HG03108 (cell line): ENCODE results near the gene AVP.
A peak's percentile ranks its signal among the peaks of the same experiment; 100 is the strongest.
"Not testable (repeated sequence)": the region's sequence is repeated elsewhere in the genome, so short reads cannot be mapped to it uniquely, and the experiment has no call there.

ENCODE experiments used
- ATAC-seq: cut with Tn5 transposase; IDR thresholded peaks from one replicate; pipeline ENCODE4 v1.9.1; 2021; ENCODE audit warnings: moderate library complexity; ENCODE audit not compliant: unreplicated experiment

AVP gene

GRCh38 chr20:3084986-3085360 lies 449 bp upstream of the AVP start:
- no peak for ATAC-seq

GRCh38 chr20:3082955-3083952 lies 1.3 kb downstream of the AVP start:
- no peak for ATAC-seq

- ATAC-seq, result no peak
These were observed 2.1 kb downstream of the AVP start for GRCh38 chr20:3082306-3082951.

- no peak for ATAC-seq
These were observed 2.9 kb downstream of the AVP start for GRCh38 chr20:3081641-3082040.

- no peak for ATAC-seq
These were observed 3.6 kb downstream of the AVP start for GRCh38 chr20:3080939-3081388.

GRCh38 chr20:3077618-3078134 lies 6.8 kb downstream of the AVP start:
- no peak for ATAC-seq

- ATAC-seq, result not testable (repeated sequence)
These were observed 9.2 kb downstream of the AVP start for GRCh38 chr20:3075315-3075714.

GRCh38 chr20:3074812-3075211 lies 9.7 kb downstream of the AVP start:
- ATAC-seq, result no peak

- ATAC-seq, result not testable (repeated sequence)
These were observed 11.3 kb downstream of the AVP start for GRCh38 chr20:3073251-3073643.

- no peak for ATAC-seq
These were observed 11.8 kb downstream of the AVP start for GRCh38 chr20:3072530-3073250.

GRCh38 chr20:3071610-3072529 lies 12.7 kb downstream of the AVP start, which contains the start of gene OXT:
OXT (plus strand) TSS chr20:3071620; CDS start chr20:3071656, 36 bp downstream.
- no peak for ATAC-seq

GRCh38 chr20:3071266-3071609 lies 13.3 kb downstream of the AVP start:
- ATAC-seq, result no peak

- no peak for ATAC-seq
These were observed 13.8 kb downstream of the AVP start for GRCh38 chr20:3070725-3071124.

GRCh38 chr20:3068986-3069900 lies 15.3 kb downstream of the AVP start:
- no peak for ATAC-seq

GRCh38 chr20:3068075-3068474 lies 16.4 kb downstream of the AVP start:
- peak; percentile 47 for ATAC-seq

- peak; percentile 11 for ATAC-seq
These were observed 17.1 kb downstream of the AVP start for GRCh38 chr20:3067139-3068014.

GRCh38 chr20:3064119-3064518 lies 20.4 kb downstream of the AVP start:
- not testable (repeated sequence) for ATAC-seq

GRCh38 chr20:3059489-3059888 lies 25.0 kb downstream of the AVP start:
- no peak for ATAC-seq
